GM06990 (cell line): ENCODE measurements around the gene TRIP11.

Experiments
- DNase-seq: peaks from one replicate; pipeline ENCODE4 v3.0.0-alpha.2; 2011; ENCODE audit not compliant: insufficient read length; ENCODE audit errors: extremely low read depth
- H3K27me3 ChIP-seq: replicated peaks from 2 replicates; pipeline ENCODE4 v1.6.0; 2011; ENCODE audit warnings: low read length; ENCODE audit not compliant: control insufficient read depth, insufficient read depth
- H3K36me3 ChIP-seq: 2 replicates; pipeline ENCODE4 v1.5.1; 2011; ENCODE audit warnings: low read length; ENCODE audit not compliant: control insufficient read depth, insufficient read depth
- H3K4me3 ChIP-seq: replicated peaks from 2 replicates; pipeline ENCODE4 v1.5.1; 2011; ENCODE audit warnings: low read depth, mild to moderate bottlenecking, control low read depth, low read length
- TF ChIP-seq, protein P1 (sequence below): IDR thresholded peaks from 2 replicates; pipeline ENCODE4 v1.5.1; 2011; ENCODE audit warnings: low read length, control low read depth, mild to moderate bottlenecking, inconsistent platforms; ENCODE audit not compliant: insufficient read depth, poor library complexity, severe bottlenecking

Gene TRIP11

DNA sequence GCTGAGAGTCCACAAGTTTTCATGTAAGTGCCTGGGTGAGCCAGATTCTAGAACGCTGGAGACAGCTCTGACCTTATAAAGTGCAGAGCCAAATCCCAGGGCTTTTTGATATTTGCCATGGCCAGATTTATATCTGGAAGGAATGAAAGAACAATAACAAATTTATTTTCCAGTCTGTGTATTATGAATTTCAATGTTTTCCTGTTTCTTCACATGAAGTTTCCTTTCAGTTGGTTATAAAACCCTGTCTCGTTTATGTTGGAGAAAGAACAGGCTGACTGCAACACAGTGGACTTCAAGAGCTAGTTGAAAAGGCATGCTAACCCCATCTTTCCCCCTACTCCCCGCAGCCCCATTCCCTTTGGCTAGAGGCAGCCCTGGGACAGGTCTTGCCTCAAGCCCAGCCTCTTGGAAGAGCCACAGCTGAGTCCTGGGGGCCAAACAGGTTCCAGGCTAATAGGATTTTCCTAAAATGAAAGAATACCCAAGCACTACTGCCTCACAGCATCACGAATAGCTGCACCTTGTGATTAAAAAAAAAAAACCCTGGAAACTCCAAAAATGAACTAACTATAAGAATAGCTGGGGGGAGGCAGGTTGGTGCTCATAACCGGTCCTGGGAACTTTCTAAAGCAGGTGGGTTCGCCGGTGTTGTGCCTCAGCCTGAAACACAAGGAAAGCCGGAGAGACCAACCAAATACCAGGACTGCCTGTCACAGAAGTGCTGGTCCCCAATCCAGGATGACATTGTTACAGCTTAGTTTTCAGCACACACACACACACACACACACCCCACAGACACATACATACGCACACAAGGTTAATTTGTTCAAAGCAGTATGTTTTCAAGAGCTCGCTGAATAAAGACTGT is 93.9 kb downstream of the TRIP11 start:
- no peak for DNase-seq
- Histone ChIP-seq H3K4me3 (no peak overlapping the region), H3K27me3 (no peaks in the 10 kb centered on the region; the same call in 1 of the 2 replicates), H3K36me3 (no peaks in the 10 kb centered on the region)
- TF ChIP-seq, protein P1, sequence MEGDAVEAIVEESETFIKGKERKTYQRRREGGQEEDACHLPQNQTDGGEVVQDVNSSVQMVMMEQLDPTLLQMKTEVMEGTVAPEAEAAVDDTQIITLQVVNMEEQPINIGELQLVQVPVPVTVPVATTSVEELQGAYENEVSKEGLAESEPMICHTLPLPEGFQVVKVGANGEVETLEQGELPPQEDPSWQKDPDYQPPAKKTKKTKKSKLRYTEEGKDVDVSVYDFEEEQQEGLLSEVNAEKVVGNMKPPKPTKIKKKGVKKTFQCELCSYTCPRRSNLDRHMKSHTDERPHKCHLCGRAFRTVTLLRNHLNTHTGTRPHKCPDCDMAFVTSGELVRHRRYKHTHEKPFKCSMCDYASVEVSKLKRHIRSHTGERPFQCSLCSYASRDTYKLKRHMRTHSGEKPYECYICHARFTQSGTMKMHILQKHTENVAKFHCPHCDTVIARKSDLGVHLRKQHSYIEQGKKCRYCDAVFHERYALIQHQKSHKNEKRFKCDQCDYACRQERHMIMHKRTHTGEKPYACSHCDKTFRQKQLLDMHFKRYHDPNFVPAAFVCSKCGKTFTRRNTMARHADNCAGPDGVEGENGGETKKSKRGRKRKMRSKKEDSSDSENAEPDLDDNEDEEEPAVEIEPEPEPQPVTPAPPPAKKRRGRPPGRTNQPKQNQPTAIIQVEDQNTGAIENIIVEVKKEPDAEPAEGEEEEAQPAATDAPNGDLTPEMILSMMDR = no peak

DNA sequence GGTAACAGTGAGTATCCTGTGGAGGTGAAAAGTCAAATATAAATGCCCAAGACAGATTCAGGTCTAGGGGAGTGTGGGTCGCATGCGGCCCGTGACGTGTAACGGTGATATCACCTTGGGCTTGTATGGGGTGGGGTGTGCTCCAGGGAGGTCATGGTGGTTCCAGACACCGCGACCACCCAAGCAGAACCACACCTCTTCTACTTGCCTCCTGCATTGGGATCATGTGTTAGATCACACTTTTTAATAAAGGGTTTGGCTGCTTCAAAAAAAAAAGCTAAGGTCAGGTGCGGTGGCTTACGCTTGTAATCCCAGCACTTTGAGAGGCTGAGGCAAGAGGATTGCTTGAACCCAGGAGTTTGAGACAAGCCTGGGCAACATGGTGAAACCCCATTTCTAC is 96.9 kb downstream of the TRIP11 start:
- H3K36me3 ChIP-seq = no peaks in the 10 kb centered on the region
- no peaks in the 10 kb centered on the region; the same call in 1 of the 2 replicates for H3K27me3 ChIP-seq
- no peak for DNase-seq
- TF ChIP-seq, protein P1 = no peak
- H3K4me3 ChIP-seq = no peak overlapping the region

DNA sequence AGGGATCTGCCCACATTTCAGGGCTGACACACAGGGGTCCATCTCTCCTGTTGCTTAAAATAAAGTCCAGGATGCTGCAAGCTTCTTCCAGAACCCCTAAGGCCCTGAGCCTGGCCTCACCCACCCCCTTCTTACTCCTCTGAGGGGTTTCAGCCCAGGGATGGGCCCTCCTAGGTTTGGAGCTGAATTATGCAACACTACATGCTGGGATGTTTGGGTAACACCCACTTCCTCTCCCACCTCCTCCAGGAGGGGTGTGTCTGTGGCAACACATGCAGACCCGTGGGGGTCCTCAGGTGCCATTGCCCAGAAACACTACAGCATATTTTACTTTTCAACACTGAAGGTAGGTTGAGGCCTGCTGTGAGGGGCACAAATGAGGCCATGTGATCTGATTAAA is 97.7 kb downstream of the TRIP11 start:
- H3K27me3 ChIP-seq = no peaks in the 10 kb centered on the region; the same call in 1 of the 2 replicates
- no peak overlapping the region for H3K4me3 ChIP-seq
- TF ChIP-seq, protein P1 = no peak
- no peaks in the 10 kb centered on the region for H3K36me3 ChIP-seq
- DNase-seq = no peak

DNA sequence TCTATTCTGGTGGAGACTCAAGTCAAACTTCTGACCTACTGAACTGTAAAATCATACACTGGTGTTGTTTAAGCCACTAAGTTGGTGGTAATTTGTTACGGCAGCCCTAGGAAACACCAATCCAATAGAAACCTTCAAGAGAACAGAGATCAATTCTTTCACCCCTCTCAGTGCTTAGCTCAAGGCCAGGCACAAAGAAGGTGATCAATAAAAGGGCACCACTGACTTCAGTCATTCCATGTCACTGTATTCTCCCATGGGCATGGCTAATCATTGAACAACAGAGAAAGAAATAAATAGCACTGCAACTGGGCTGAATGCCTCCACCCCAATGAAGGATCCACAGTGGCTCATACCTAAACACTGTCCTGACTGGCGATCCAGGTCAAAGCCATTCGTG is 99.7 kb downstream of the TRIP11 start:
- H3K4me3 ChIP-seq = no peak overlapping the region
- H3K27me3 ChIP-seq = no peaks in the 10 kb centered on the region
- TF ChIP-seq, protein P1 = no peak
- DNase-seq = no peak
- H3K36me3 ChIP-seq = no peaks in the 10 kb centered on the region

DNA sequence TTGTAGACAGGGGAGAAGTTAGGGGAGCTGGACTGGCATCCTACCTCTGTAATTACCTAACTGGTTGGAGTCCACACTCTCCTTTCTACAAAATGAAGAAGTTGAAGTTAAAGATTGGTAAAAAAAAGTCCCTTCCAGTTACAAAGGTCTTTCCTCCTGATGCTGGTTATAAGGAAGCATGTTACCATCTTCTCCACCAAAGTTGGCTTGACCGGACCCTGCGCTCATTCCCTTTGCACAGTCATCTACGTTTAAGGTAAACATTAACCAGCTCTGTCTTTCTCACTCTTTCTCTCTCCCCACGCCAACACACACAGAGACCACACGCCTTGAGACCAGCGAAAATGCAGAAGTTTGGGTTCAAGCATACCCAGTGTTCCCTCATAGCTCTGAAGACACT is 104.3 kb downstream of the TRIP11 start:
- TF ChIP-seq, protein P1 = no peak
- Histone ChIP-seq H3K27me3 (no peaks in the 10 kb centered on the region), H3K4me3 (no peak overlapping the region), H3K36me3 (no peaks in the 10 kb centered on the region)
- DNase-seq = no peak
